Endothelial cell of umbilical vein (primary cell): ENCODE measurements around the gene MTAP.

ENCODE experiments used
- EZH2 ChIP-seq: IDR thresholded peaks from 2 replicates; pipeline ENCODE4 v1.6.1; 2012; ENCODE audit warnings: borderline replicate concordance, low read depth, mild to moderate bottlenecking, moderate library complexity, low read length, inconsistent platforms; ENCODE audit not compliant: severe bottlenecking
- JUN ChIP-seq: IDR thresholded peaks from 2 replicates; pipeline ENCODE4 v1.6.1; 2011; ENCODE audit warnings: borderline replicate concordance, low read depth; ENCODE audit not compliant: insufficient read length, insufficient read depth
- MYC ChIP-seq: IDR thresholded peaks from one replicate; pipeline ENCODE4 v1.6.1; 2011; ENCODE audit warnings: mild to moderate bottlenecking, low read depth, low read length
- POLR2A ChIP-seq: IDR thresholded peaks from 2 replicates; pipeline ENCODE4 v1.6.1; 2012; ENCODE audit warnings: low read depth, mild to moderate bottlenecking, control low read depth, low read length
- POLR2AphosphoS5 ChIP-seq: IDR thresholded peaks from 2 replicates; pipeline ENCODE4 v1.6.1; 2012; ENCODE audit warnings: low read depth, mild to moderate bottlenecking, control low read depth, low read length, moderate library complexity; ENCODE audit not compliant: insufficient read depth
- TF ChIP-seq, protein P1 (sequence below), 2 donors: IDR thresholded peaks; 1 replicate in 1 of 2; 2 replicates in 1 of 2; pipeline ENCODE4 v1.5.1; 2011; ENCODE audit warnings: low read length in 2 of 2, mild to moderate bottlenecking in 2 of 2, moderate library complexity in 2 of 2, control low read depth in 1 of 2, inconsistent platforms in 1 of 2, low read depth in 1 of 2; ENCODE audit not compliant: insufficient read depth in 1 of 2; ENCODE audit errors: extremely low read depth in 1 of 2

DNA sequence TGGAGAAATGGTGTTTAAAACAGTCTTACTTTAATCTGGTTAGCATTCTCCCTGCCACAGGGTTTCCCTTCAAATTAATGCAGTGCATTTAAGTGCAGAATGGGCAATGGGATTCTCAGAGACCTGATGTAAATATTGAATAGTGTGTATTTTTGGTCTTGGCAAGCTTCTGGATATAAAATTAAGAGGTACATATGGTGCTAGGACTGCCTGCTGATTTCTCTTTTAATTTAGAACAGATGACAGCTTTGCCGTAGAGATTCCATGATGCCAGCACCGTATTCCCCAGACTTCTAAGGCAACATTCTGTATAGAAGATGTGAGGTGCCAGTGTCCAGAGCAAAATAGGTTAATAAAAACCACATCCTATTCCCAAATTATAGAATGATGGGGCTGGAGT is 1.9 kb downstream of the MTAP start:
- TF ChIP-seq, protein P1, sequence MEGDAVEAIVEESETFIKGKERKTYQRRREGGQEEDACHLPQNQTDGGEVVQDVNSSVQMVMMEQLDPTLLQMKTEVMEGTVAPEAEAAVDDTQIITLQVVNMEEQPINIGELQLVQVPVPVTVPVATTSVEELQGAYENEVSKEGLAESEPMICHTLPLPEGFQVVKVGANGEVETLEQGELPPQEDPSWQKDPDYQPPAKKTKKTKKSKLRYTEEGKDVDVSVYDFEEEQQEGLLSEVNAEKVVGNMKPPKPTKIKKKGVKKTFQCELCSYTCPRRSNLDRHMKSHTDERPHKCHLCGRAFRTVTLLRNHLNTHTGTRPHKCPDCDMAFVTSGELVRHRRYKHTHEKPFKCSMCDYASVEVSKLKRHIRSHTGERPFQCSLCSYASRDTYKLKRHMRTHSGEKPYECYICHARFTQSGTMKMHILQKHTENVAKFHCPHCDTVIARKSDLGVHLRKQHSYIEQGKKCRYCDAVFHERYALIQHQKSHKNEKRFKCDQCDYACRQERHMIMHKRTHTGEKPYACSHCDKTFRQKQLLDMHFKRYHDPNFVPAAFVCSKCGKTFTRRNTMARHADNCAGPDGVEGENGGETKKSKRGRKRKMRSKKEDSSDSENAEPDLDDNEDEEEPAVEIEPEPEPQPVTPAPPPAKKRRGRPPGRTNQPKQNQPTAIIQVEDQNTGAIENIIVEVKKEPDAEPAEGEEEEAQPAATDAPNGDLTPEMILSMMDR (IDR thresholded peaks at IDR 0.05; ENCODE audit: extremely low read depth in 1 of 2, insufficient read depth in 1 of 2, low read depth in 1 of 2, low read length in 2 of 2) = no peak
- TF ChIP-seq POLR2AphosphoS5 (no peak), EZH2 (no peak), POLR2A (no peak), MYC (no peak), JUN (no peak)
